ENCODE results near the gene HVCN1.

HVCN1 gene

DNA sequence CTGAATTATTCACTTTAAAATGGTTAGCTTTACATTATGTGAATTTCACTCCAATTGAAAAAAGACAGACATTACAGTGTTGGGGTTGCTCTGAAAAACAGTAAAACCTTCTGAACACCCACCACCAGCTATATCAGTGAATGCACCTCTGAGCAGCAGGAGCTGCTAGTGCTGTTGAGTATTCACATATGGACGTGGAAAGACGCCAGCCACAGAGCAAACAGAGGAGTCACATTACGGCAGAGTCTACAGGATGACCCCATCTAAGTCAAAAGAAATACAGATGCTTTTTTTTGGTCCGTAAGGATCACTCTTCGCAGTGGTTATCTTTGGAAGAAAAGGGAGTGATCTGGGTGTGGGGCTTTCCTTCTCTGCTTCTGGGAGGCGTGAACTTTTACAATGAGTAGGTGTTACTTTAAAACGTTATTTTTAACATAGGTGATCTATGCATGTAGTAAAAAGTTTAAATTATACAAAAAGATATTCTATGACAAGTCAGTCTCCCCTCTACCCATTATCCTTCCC lies 4.5 kb downstream of the HVCN1 start:
- no peak overlapping the region for H3K4me3 ChIP-seq (ENCODE audit: low read depth, low read length)
- in situ Hi-C loops (cut with HindIII; ENCODE audit: low sequenced_read_pairs) = no loop called here
- DNase-seq (ENCODE audit: low read depth) = no peak
- no peak for TF ChIP-seq CTCF (IDR thresholded peaks at IDR 0.05; ENCODE audit: low read depth, low read length, missing control alignments)

- no peak for DNase-seq (ENCODE audit: low read depth)
- no peak for TF ChIP-seq CTCF (IDR thresholded peaks at IDR 0.05; ENCODE audit: low read depth, low read length, missing control alignments)
- no peak overlapping the region for H3K4me3 ChIP-seq (ENCODE audit: low read depth, low read length)
- in situ Hi-C loops (cut with HindIII; ENCODE audit: low sequenced_read_pairs) = no loop called here
Measured at GRCh38 chr12:110683888-110684287, 5.0 kb downstream of the HVCN1 start.

GRCh38 chr12:110680032-110680431 lies 8.9 kb downstream of the HVCN1 start:
- in situ Hi-C loops (cut with HindIII; ENCODE audit: low sequenced_read_pairs) = no loop called here
- no peak overlapping the region for H3K4me3 ChIP-seq (ENCODE audit: low read depth, low read length)
- TF ChIP-seq CTCF (IDR thresholded peaks at IDR 0.05; ENCODE audit: low read depth, low read length, missing control alignments) = no peak
- no peak for DNase-seq (ENCODE audit: low read depth)

- DNase-seq (ENCODE audit: low read depth) = no peak
- TF ChIP-seq CTCF (IDR thresholded peaks at IDR 0.05; ENCODE audit: low read depth, low read length, missing control alignments) = no peak
- H3K4me3 ChIP-seq (ENCODE audit: low read depth, low read length) = no peak overlapping the region
- in situ Hi-C loops (cut with HindIII; ENCODE audit: low sequenced_read_pairs) = no loop called here
Measured at GRCh38 chr12:110679201-110679600, 9.7 kb downstream of the HVCN1 start.

GRCh38 chr12:110677982-110678381 lies 10.9 kb downstream of the HVCN1 start:
- no peak overlapping the region for H3K4me3 ChIP-seq (ENCODE audit: low read depth, low read length)
- in situ Hi-C loops (cut with HindIII; ENCODE audit: low sequenced_read_pairs) = no loop called here
- TF ChIP-seq CTCF (IDR thresholded peaks at IDR 0.05; ENCODE audit: low read depth, low read length, missing control alignments) = no peak
- no peak for DNase-seq (ENCODE audit: low read depth)

DNA sequence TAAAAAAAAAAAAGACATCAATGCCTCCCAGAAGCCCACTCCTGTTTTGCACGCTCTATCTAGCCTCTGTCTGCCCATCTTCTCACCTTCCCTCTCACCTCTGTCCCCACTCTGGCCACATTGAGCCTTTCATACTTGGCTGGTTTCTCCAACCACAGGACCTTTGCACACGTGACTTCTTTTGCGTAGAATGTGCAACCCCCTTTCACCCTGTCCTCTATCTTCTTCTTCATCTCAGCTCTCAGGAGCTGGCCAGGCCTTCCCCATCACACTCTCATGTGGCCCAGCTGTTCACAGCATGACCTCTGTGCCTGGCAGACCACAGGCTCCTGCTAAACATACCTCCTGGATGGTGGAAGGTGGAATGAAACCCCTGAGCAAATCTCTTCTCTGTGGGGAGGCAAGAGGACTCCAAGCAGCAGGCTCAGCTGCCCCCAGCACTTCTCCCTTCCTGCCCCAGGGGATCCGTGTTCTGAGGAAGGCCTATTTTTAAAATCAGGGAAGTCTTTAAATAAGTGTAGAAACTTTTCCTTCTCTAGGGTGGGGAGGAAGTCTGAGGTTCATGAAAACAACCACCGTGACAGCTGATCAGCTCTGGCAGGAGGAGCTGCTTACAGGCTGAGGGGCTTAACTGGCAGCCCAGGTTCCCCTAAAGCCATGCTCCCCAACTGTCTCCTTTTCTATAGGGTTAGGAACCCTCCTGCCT lies 11.6 kb downstream of the HVCN1 start:
- in situ Hi-C loops (cut with HindIII; ENCODE audit: low sequenced_read_pairs) = no loop called here
- peak; percentile 6 for DNase-seq (ENCODE audit: low read depth)
- no peak overlapping the region for H3K4me3 ChIP-seq (ENCODE audit: low read depth, low read length)
- no peak for TF ChIP-seq CTCF (IDR thresholded peaks at IDR 0.05; ENCODE audit: low read depth, low read length, missing control alignments)

Data from astrocyte of the cerebellum (primary cell).